HG03135 (cell line): ENCODE measurements around the gene TNS1.

Experiments
- ATAC-seq: cut with Tn5 transposase; IDR thresholded peaks from one replicate; pipeline ENCODE4 v1.9.1; 2021; ENCODE audit warnings: mild to moderate bottlenecking, moderate library complexity; ENCODE audit not compliant: unreplicated experiment

TNS1 gene

GRCh38 chr2:218017211-218018053, 14.6 kb upstream of the TNS1 start:
- ATAC-seq: no peak

GRCh38 chr2:218016810-218017209, 14.0 kb upstream of the TNS1 start:
- ATAC-seq: no peak

DNA sequence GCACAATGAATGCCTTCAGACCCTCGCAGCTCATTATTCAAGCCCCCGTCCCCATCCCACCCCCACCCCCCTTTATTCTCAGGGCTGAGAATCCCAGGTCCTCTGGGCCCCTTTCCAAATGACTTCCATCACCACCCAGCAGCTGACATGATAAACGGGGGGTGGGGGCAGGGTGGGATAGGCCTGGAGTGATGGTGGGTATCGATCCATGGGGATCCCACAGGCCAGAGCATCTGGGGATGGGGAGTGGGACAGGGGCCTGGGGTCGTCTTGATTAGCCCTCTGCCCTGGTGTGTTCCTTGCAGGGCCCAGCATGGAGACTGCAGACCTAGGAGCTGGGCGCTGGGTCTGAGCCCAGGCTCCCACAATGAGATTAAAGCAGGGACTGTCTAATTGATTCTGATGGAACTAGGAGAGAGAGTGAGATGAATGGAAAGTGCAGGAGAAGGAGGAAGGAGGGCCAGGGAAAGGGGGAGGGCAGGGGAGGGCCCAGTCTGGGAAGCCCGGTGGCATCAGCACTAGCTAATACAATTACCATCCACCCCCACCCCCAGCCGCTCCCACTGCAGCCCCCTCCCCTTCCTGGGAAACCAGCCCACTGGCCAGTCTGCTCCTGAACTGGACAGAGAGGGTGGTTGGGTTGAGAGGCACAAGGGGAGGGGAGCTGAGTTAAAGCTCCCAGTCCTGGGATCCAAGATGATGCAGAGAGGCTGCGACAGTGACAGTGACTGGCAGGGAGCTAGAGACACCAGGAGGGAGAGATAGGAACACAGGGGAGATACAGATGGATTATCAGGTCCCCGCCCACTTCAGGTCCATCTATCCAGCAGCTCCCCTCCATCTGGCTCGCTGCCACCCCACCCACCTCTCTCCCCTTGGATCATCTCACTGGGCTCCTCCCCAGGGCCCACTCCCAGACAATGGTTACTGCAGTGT, 13.1 kb upstream of the TNS1 start:
- ATAC-seq: no peak

DNA sequence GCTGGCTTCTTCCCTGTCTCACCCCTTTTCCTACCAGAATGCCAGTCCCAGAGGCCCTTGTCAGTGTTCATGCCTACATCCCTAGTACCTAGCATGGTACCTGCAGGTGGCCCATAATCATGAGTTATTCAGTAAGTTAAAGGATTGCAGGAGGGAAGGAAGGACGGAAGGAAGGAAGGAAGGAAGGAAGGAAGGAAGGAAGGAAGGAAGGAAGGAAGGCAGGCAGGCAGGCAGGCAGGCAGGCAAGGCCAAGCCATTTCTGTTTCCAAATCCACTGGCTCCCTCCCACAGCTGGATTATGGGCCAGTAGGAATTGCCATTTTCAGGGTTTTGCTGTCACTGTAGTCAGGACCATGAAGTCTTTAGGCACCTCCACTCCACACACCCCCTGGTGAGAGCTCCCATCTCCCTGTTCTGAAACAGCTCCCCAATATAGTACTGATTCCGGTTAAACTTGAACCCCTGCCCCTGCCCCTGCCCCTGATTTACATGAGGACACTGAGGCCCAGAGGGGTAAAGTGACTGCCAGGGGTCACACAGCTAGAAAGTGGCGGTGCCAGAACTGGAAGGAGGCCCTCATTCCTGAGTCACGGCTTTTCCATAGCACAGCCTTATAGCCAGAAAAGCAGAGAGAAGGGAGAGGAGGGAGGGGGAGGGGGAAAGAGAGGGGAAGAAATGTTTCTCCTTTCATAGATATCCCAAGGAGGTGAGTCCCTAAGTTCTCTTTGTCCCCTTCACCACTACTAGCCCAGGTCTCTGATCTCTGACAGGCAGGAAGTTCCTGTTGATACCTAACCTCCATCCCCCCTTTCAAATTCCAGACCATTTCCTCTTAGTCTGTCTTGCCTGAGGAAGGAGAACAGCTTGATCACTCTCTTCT, 12.2 kb upstream of the TNS1 start:
- ATAC-seq: no peak

DNA sequence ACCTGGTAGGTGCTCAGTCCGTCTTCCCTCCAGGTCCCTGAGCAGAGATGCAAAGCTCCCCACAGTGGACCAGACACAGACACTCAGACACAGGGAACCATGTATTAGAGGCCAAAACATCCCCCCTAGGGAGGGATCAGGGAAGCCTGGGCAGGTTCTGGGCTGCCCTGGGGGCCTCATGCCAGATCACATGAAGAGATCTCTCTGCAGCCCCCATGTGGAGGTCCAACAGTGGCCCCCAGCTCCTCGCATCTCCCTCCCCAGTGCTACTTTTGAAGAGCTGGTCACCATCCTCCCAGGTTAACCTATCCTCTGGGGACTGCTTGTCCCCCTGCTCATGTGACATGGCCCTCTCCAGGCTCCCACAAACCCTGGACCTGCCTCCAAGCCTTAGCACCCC, 10.5 kb upstream of the TNS1 start:
- no peak for ATAC-seq

GRCh38 chr2:218012284-218012683, 9.5 kb upstream of the TNS1 start:
- ATAC-seq: no peak

DNA sequence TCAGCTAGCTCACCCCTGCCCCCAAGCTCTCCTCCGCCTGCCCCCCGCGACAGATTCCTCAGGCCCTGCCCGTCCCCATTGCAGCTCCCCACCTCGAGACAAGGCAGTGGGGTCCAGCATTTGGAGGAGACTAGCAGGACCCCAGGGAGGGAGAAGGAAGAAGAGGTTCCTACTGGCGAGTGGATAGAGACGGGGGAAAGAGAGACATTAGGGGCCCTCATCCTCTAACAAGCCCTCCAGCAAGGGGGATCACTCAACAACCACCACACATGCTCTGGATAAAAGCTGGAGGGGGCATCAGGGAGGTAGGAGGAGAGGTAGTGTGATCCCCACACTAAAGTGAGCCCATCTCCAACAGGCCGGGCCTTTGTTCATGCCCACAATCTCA, 8.9 kb upstream of the TNS1 start:
- no peak for ATAC-seq

DNA sequence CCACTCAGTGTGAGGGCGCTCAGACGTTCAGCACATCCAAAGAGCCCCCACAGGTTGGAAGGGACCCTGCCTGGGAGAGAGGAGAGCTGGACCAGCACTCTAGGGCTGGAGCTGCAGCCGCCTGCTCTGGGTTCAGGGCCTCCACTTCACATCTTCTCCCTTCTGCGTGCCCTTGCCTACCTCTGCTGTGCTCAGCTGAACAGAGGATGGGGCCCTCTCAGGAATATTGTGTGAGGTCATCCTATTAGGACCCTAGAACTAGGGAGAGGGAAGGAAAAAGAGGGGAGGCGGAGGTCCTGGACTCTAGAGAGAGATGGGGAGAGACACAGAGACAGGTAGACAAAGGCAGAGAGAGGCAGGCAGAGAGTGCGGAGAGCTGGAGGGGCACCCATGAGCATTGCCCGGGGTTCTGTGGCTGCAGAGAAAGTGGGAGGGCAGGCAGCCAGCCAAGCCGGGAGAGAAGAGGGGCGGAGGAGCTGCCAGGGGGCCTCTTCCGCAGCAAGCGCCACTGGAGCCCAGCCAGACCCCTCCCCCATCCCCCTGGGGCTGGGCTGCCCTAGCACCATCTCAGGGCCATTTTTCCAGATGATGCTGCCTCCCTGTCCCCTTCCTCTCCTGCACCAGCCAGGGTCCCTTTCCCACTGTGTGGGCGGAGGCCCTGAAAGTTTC, 8.3 kb upstream of the TNS1 start:
- no peak for ATAC-seq

GRCh38 chr2:218010140-218010983, 7.6 kb upstream of the TNS1 start:
- no peak for ATAC-seq

DNA sequence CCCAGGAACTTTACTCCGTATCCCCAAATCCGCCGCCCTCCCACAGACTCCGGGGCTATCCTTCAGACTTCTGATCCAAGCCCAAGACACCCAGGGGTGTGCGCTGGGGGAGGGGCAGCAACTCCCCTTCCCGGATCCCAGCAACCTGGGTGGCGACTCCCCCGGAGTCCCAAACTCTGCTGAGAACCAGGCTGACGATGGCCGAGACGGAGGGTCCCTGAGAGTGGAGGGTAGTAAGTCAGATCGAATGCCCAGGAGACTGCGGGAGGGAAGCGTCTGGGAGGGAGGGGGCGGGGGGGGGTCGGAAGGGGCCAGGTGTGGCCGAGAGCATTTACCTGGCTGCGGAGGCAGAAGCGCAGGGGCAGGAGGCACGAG, 7.0 kb upstream of the TNS1 start:
- ATAC-seq: no peak

GRCh38 chr2:218009231-218009630, 6.4 kb upstream of the TNS1 start:
- no peak for ATAC-seq

- ATAC-seq: no peak
Observed at GRCh38 chr2:218008060-218009040, 5.6 kb upstream of the TNS1 start.

DNA sequence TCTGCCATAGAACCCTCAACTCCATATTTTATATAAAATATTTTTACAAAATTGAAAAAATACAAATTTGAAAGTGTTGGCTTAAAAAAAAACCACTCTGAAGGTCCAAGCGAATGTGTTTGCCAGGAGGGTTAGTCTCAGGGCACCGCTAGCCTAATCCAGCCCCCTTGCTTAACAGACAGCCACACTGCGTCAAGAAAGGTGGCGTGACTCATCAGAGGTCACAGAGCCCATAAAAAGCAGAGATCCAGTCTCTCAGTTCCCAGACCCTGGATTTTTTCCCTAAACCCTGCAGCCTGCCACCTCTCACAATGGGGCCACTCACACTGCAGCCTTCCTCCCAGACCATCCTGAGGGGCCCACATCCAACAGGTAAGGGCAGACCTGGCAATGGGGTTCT, 3.9 kb upstream of the TNS1 start:
- no peak for ATAC-seq

DNA sequence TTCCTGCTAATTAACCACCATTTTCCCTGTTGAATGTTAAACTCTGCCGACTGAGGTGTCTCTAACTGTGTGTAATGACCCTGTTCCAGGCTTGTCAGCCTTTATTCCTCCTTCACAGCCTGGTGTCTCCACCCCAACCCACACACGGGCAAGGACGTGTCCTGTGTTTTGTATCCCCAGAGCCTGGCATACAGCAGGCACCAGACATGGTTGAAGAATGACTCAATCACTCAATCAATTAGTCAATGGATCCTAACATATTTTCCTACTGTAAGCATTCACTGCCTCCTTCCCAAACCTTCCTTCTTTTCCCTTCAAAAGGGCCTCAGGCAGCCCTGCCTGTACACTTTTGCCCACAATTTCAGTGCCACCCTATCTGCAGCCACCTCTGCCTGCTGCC, 2.7 kb upstream of the TNS1 start:
- no peak for ATAC-seq

- no peak for ATAC-seq
Observed at GRCh38 chr2:218005028-218005427, 2.2 kb upstream of the TNS1 start.

DNA sequence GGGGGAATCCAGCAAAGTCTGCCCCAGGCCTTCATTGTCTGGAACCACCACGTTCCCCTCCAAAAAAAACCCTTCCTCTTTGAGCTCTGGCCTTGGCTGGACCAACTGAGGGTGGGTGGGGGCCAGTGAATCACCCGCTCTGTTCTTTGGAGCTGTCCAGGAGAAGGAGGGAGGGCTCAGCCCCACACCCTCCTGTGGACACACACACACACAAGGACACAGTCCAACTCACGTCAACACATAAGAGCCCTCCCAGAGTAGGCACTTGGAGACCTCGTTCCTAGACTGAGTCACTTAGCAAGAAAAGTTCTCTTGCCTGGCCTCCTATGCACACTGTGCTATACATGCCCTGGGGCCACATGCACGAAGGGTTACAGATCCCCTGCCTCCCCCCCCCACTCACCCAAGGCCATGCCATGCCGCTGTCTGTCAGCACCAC, 1.2 kb upstream of the TNS1 start:
- no peak for ATAC-seq

DNA sequence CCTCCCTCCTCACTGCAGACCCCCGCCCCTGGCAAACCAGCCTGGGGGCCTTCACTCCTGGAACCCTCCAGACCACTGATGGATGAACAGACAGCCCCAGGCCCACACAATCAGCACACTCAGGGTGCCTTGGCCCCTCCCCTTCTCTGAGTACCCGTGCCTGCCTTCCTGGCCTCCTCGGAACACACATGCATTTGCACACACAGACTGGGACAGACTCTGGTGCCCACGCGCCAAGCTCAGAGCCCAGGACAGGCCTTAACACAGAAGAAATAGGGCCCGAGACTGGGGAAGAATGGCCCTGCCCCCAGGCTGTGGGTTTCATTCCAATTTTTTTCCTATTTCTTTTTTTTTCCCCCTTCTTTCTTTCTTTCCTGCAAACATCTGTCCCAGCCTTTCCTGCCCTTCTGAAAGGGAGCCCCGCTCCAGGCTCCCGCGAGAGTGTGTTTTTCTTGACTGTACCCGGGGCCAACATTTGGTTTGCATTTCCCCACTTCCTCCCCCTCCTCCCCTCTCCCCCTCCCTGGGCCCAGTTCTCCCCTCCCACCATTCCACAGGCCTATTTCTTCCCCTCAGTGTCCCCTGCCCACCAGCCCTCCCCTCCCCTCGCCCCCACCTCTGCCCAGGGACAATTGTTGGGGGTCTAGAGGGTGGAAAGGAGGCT, 618 bp upstream of the TNS1 start:
- no peak for ATAC-seq
